HG02678 (cell line): ENCODE data around the gene S1PR4.
"Not testable (repeated sequence)": the region's sequence is repeated elsewhere in the genome, so short reads cannot be mapped to it uniquely, and the experiment has no call there.

Experiments
- ATAC-seq: cut with Tn5 transposase; IDR thresholded peaks from one replicate; pipeline ENCODE4 v1.9.1; 2021; ENCODE audit warnings: mild to moderate bottlenecking, moderate library complexity; ENCODE audit not compliant: unreplicated experiment

Gene S1PR4

GRCh38 chr19:3151563-3152418 lies 26.8 kb upstream of the S1PR4 start:
- no peak for ATAC-seq

GRCh38 chr19:3152419-3152780 lies 26.2 kb upstream of the S1PR4 start:
- no peak for ATAC-seq

GRCh38 chr19:3153286-3154230 lies 25.0 kb upstream of the S1PR4 start:
- no peak for ATAC-seq

- ATAC-seq = not testable (repeated sequence)
These were observed 24.1 kb upstream of the S1PR4 start for GRCh38 chr19:3154447-3154846.

GRCh38 chr19:3154957-3155736 lies 23.4 kb upstream of the S1PR4 start:
- ATAC-seq = peak; percentile 72

GRCh38 chr19:3157096-3157845 lies 21.3 kb upstream of the S1PR4 start:
- ATAC-seq = no peak

- ATAC-seq = no peak
These were observed 19.0 kb upstream of the S1PR4 start for GRCh38 chr19:3159565-3159964.

GRCh38 chr19:3160219-3160618 lies 18.4 kb upstream of the S1PR4 start:
- ATAC-seq = no peak

GRCh38 chr19:3161453-3161852 lies 17.1 kb upstream of the S1PR4 start:
- ATAC-seq = no peak

GRCh38 chr19:3162418-3163229 lies 15.9 kb upstream of the S1PR4 start:
- ATAC-seq = no peak

GRCh38 chr19:3163230-3163886 lies 15.2 kb upstream of the S1PR4 start:
- ATAC-seq = peak; percentile 49

- no peak for ATAC-seq
These were observed 14.6 kb upstream of the S1PR4 start for GRCh38 chr19:3163943-3164342.

GRCh38 chr19:3167533-3168272 lies 10.9 kb upstream of the S1PR4 start:
- no peak for ATAC-seq

GRCh38 chr19:3171894-3172672 lies 6.5 kb upstream of the S1PR4 start:
- ATAC-seq = no peak

GRCh38 chr19:3172673-3173000 lies 5.9 kb upstream of the S1PR4 start:
- not testable (repeated sequence) for ATAC-seq

GRCh38 chr19:3175781-3176714 lies 2.5 kb upstream of the S1PR4 start:
- no peak for ATAC-seq
